ENCODE measurements around the gene NRTN.

GRCh38 chr19:5803441-5803751 lies 1.5 kb upstream of the NRTN start:
- TF ChIP-seq CTCF (IDR thresholded peaks at IDR 0.05; ENCODE audit: extremely low read depth in 1 of 2, insufficient read depth in 1 of 2, low read depth in 1 of 2, low read length in 2 of 2), result no peak
- no peak for TF ChIP-seq POLR2A (IDR thresholded peaks at IDR 0.05; ENCODE audit: low read depth, low read length)
- no peak for TF ChIP-seq POLR2AphosphoS5 (IDR thresholded peaks at IDR 0.05; ENCODE audit: insufficient read depth, low read depth, low read length)
- TF ChIP-seq JUN (IDR thresholded peaks at IDR 0.05; ENCODE audit: borderline replicate concordance, insufficient read depth, insufficient read length, low read depth), result no peak
- no peak for TF ChIP-seq MAX (IDR thresholded peaks at IDR 0.05; ENCODE audit: insufficient read depth, insufficient read length)
- no peak for TF ChIP-seq MYC (IDR thresholded peaks at IDR 0.05; ENCODE audit: low read depth, low read length)

All from endothelial cell of umbilical vein (primary cell).